ENCODE measurements around the gene SIRPG. TPM values are rescaled to one million over a fixed set of nuclear protein-coding genes. Genes with fewer than 3 reads are reported as not detected.

Gene SIRPG
- total and polyA plus RNA-seq, 2 of the 13 experiments (the other 11 are each of a cell fraction or from before 2014, with no cell fraction given), result not detected

DNA sequence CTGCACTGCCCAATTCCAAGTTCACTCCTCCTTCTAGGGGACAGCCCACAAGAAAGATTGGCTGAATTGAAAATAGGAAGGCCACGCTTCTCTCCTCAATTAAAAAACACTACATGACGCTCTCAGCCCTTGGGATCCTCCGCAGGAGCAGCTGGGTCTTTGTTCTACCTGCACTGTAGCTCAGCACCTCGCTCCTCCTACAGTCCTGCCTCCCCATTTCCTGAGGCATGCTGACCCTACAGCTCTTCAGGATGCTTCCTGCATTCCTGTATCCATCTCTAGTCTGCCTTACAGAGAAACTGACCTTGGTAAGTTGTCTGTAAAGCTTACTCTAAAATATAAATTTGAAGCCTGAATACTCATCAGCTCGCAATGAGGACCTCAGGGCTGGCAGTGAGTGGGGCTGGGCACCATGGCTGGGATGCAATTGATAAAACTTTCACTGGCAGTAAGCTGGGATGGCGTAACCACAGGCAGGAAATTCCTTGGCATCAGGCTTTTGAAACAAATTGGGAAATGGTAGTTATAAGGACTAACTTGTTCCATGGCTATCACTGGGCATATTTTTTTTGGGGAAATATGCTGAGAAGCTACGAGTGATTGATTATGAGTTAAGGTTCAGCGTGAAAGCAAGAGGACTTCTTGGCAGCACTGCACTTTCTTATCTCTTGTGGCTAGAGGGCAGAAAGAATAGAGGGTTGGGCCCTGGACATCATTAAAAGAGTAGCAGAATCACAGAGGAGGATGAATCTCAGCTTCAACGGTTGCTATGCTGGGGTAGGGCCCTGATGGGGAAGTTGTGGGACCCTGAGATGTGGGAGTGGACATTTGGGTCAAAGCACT is 26.0 kb downstream of the SIRPG start:
- Histone ChIP-seq H2AFZ (ENCODE audit: low read length) (no peak overlapping the region), H3K36me3 (replicated peaks in 1 of 2; ENCODE audit: control insufficient read depth in 1 of 2, insufficient read depth in 2 of 2, low read length in 2 of 2) (no peaks in the 10 kb centered on the region), H3K9me3 (ENCODE audit: low read length) (no peaks in the 10 kb centered on the region), H3K79me2 (ENCODE audit: insufficient read depth, low read length) (no peaks in the 10 kb centered on the region), H3K4me2 (ENCODE audit: low read depth, low read length) (no peak overlapping the region), H3K27ac (ENCODE audit: extremely low read length, insufficient read depth, low read length) (no peak overlapping the region), H3K4me3 (replicated peaks in 1 of 3; ENCODE audit: insufficient read depth in 1 of 3, low read depth in 2 of 3, low read length in 3 of 3) (no peak overlapping the region), H4K20me1 (ENCODE audit: insufficient read depth, low read length) (no peaks in the 10 kb centered on the region), H3K4me1 (ENCODE audit: insufficient read depth, low read length) (peaks cover 22% of the 10 kb centered on the region), H3K27me3 (ENCODE audit: control insufficient read depth in 1 of 2, insufficient read depth in 2 of 2, low read length in 2 of 2) (peaks cover 0 to 6% of the 10 kb centered on the region in 2 experiments; a peak in 2 of 5 replicates), H3K9ac (ENCODE audit: insufficient read depth, low read depth, low read length) (no peak overlapping the region)
- ChIA-PET CTCF (ENCODE audit: low intra/inter-chr PET ratio, low total read pairs) (no interaction called here), POLR2A (no interaction called here)
- no peak for DNase-seq (ENCODE audit: low spot score)
- no peak for FAIRE-seq
- BruUV-seq (replicated peaks), result no TSS peak
- in situ Hi-C loops (cut with HindIII; ENCODE audit: extremely low pct_ligation_motif_present, low pct_unique_long_range_greater_than_20kb), result no loop called here
- ATAC-seq, result no peak
- intact Hi-C loops (cut with micrococcal nuclease; ENCODE audit: unreplicated experiment), result no loop called here
- 25% methylated on average over 9 of the region's 9 CpGs for WGBS (ENCODE audit: low lambda C conversion rate)
- TF ChIP-seq, protein P1, sequence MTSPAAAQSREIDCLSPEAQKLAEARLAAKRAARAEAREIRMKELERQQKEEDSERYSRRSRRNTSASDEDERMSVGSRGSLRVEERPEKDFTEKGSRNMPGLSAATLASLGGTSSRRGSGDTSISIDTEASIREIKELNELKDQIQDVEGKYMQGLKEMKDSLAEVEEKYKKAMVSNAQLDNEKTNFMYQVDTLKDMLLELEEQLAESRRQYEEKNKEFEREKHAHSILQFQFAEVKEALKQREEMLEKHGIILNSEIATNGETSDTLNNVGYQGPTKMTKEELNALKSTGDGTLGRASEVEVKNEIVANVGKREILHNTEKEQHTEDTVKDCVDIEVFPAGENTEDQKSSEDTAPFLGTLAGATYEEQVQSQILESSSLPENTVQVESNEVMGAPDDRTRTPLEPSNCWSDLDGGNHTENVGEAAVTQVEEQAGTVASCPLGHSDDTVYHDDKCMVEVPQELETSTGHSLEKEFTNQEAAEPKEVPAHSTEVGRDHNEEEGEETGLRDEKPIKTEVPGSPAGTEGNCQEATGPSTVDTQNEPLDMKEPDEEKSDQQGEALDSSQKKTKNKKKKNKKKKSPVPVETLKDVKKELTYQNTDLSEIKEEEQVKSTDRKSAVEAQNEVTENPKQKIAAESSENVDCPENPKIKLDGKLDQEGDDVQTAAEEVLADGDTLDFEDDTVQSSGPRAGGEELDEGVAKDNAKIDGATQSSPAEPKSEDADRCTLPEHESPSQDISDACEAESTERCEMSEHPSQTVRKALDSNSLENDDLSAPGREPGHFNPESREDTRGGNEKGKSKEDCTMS (CRISPR knock-in tag; conservative IDR thresholded peaks at IDR 0.05), result no peak
- TF ChIP-seq FOXA1 (IDR thresholded peaks at IDR 0.05) (no peak), FOXA1 (CRISPR knock-in tag; IDR thresholded peaks at IDR 0.05) (no peak), ELF4 (CRISPR knock-in tag; IDR thresholded peaks at IDR 0.05; ENCODE audit: borderline replicate concordance) (no peak), ZNF468 (CRISPR knock-in tag; IDR thresholded peaks at IDR 0.05) (no peak), ZNF570 (CRISPR knock-in tag; IDR thresholded peaks at IDR 0.05; ENCODE audit: borderline replicate concordance) (no peak), MAFK (conservative IDR thresholded peaks at IDR 0.05 in 1 of 2, IDR thresholded peaks at IDR 0.05 in 1 of 2; ENCODE audit: low read length in 2 of 2) (no peak)
- TF ChIP-seq, protein P2, sequence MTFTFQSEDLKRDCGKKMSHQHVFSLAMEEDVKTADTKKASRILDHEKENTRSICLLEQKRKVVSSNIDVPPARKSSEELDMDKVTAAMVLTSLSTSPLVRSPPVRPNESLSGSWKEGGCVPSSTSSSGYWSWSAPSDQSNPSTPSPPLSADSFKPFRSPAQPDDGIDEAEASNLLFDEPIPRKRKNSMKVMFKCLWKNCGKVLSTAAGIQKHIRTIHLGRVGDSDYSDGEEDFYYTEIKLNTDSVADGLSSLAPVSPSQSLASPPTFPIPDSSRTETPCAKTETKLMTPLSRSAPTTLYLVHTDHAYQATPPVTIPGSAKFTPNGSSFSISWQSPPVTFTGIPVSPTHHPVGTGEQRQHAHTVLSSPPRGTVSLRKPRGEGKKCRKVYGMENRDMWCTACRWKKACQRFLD (CRISPR knock-in tag; IDR thresholded peaks at IDR 0.05; ENCODE audit: borderline replicate concordance), result no peak
- TF ChIP-seq, protein P3, sequence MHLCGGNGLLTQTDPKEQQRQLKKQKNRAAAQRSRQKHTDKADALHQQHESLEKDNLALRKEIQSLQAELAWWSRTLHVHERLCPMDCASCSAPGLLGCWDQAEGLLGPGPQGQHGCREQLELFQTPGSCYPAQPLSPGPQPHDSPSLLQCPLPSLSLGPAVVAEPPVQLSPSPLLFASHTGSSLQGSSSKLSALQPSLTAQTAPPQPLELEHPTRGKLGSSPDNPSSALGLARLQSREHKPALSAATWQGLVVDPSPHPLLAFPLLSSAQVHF (CRISPR knock-in tag; IDR thresholded peaks at IDR 0.05), result no peak
- TF ChIP-seq, protein P4, sequence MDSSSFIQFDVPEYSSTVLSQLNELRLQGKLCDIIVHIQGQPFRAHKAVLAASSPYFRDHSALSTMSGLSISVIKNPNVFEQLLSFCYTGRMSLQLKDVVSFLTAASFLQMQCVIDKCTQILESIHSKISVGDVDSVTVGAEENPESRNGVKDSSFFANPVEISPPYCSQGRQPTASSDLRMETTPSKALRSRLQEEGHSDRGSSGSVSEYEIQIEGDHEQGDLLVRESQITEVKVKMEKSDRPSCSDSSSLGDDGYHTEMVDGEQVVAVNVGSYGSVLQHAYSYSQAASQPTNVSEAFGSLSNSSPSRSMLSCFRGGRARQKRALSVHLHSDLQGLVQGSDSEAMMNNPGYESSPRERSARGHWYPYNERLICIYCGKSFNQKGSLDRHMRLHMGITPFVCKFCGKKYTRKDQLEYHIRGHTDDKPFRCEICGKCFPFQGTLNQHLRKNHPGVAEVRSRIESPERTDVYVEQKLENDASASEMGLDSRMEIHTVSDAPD (CRISPR knock-in tag; IDR thresholded peaks at IDR 0.05), result no peak
